Right lobe of liver (tissue), 4 donors: Measurements from ENCODE around the gene CCT3.

ENCODE experiments used
- POLR2A ChIP-seq: fragments of 450-650 bp; IDR thresholded peaks from one replicate; pipeline ENCODE4 v1.6.1; 2017; ENCODE audit warnings: antibody characterized with exemption, mild to moderate bottlenecking
- TF ChIP-seq, protein P1 (sequence below), 4 donors: fragments of 200-600 bp in 3 of 4; fragments of 450-650 bp in 1 of 4; IDR thresholded peaks; one replicate each; pipeline versions ENCODE4 v1.5.1 to v1.8.0; 2016 to 2022; ENCODE audit warnings: antibody characterized with exemption in 4 of 4, mild to moderate bottlenecking in 2 of 4
- donor health status: DM: no; HTN: no; CAD: no.
- donor health status: DM: no; HTN: no; CAD: no.
- donor health status: DM: no; HTN: yes; CAD: no.

DNA sequence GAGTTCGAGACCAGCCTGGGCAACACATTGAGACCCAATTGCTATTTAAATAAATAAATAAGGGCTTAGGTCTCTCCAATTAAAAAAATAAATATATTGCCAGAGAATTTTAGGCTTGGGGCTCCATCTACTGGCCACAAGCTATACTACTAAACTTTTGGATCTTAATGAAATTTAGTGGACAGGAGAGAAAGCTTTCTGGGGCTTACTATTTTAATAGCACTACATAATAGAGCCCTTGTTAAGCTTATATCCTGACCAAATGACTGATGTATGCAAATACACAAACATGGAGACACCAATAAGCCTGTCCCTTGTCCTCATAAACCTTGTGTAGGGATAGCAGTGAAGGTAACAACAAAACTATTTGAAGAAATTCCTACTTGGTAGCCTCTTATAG, 18.4 kb downstream of the CCT3 start:
- TF ChIP-seq, protein P1, sequence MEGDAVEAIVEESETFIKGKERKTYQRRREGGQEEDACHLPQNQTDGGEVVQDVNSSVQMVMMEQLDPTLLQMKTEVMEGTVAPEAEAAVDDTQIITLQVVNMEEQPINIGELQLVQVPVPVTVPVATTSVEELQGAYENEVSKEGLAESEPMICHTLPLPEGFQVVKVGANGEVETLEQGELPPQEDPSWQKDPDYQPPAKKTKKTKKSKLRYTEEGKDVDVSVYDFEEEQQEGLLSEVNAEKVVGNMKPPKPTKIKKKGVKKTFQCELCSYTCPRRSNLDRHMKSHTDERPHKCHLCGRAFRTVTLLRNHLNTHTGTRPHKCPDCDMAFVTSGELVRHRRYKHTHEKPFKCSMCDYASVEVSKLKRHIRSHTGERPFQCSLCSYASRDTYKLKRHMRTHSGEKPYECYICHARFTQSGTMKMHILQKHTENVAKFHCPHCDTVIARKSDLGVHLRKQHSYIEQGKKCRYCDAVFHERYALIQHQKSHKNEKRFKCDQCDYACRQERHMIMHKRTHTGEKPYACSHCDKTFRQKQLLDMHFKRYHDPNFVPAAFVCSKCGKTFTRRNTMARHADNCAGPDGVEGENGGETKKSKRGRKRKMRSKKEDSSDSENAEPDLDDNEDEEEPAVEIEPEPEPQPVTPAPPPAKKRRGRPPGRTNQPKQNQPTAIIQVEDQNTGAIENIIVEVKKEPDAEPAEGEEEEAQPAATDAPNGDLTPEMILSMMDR (IDR thresholded peaks at IDR 0.05) = peak; percentile 35 to 59 (median 54)
- TF ChIP-seq POLR2A = no peak
